SIG-M5 treated with dmso at 0.1 percent for 504 hours (cell line): ENCODE measurements around the gene NLGN4X.
"Not testable (repeated sequence)": the region's sequence is repeated elsewhere in the genome, so short reads cannot be mapped to it uniquely, and the experiment has no call there.

ENCODE experiments used
- DNase-seq: peaks from one replicate; lab custom pipeline; 2025; ENCODE audit not compliant: unreplicated experiment; lab: John Stamatoyannopoulos, UW

NLGN4X gene

GRCh38 chrX:6015423-6015822, 213.2 kb downstream of the NLGN4X start:
- DNase-seq, result no peak

GRCh38 chrX:6012357-6012756, 216.3 kb downstream of the NLGN4X start:
- no peak for DNase-seq

GRCh38 chrX:6005856-6006255, 222.8 kb downstream of the NLGN4X start:
- DNase-seq, result no peak

- no peak for DNase-seq
Observed at GRCh38 chrX:6004529-6004928, 224.1 kb downstream of the NLGN4X start.

GRCh38 chrX:6002056-6002455, 226.6 kb downstream of the NLGN4X start:
- DNase-seq, result no peak

GRCh38 chrX:5998901-5999300, 229.8 kb downstream of the NLGN4X start:
- no peak for DNase-seq

GRCh38 chrX:5998456-5998855, 230.2 kb downstream of the NLGN4X start:
- DNase-seq, result no peak

GRCh38 chrX:5991393-5991792, 237.3 kb downstream of the NLGN4X start:
- no peak for DNase-seq

GRCh38 chrX:5979338-5979737, 249.3 kb downstream of the NLGN4X start:
- no peak for DNase-seq

GRCh38 chrX:5976332-5976731, 252.3 kb downstream of the NLGN4X start:
- no peak for DNase-seq

GRCh38 chrX:5971300-5971699, 257.4 kb downstream of the NLGN4X start:
- no peak for DNase-seq

GRCh38 chrX:5965406-5965805, 263.3 kb downstream of the NLGN4X start:
- DNase-seq, result no peak

- DNase-seq, result no peak
Observed at GRCh38 chrX:5959286-5959685, 269.4 kb downstream of the NLGN4X start.

- no peak for DNase-seq
Observed at GRCh38 chrX:5958523-5958922, 270.1 kb downstream of the NLGN4X start.

- DNase-seq, result no peak
Observed at GRCh38 chrX:5957506-5957905, 271.2 kb downstream of the NLGN4X start.

GRCh38 chrX:5936438-5936837, 292.2 kb downstream of the NLGN4X start:
- no peak for DNase-seq

GRCh38 chrX:5928224-5928623, 300.4 kb downstream of the NLGN4X start:
- no peak for DNase-seq

GRCh38 chrX:5916945-5917344, 311.7 kb downstream of the NLGN4X start:
- no peak for DNase-seq

- no peak for DNase-seq
Observed at GRCh38 chrX:5915783-5916182, 312.9 kb downstream of the NLGN4X start.

GRCh38 chrX:5907207-5907606, 321.5 kb downstream of the NLGN4X start:
- no peak for DNase-seq

- DNase-seq, result not testable (repeated sequence)
Observed at GRCh38 chrX:5903586-5904190, 325.0 kb downstream of the NLGN4X start.

- no peak for DNase-seq
Observed at GRCh38 chrX:5898463-5898862, 330.2 kb downstream of the NLGN4X start.

GRCh38 chrX:5891378-5891777, 337.3 kb downstream of the NLGN4X start:
- no peak for DNase-seq
